ENCODE data around the gene PSAPL1.

DNA sequence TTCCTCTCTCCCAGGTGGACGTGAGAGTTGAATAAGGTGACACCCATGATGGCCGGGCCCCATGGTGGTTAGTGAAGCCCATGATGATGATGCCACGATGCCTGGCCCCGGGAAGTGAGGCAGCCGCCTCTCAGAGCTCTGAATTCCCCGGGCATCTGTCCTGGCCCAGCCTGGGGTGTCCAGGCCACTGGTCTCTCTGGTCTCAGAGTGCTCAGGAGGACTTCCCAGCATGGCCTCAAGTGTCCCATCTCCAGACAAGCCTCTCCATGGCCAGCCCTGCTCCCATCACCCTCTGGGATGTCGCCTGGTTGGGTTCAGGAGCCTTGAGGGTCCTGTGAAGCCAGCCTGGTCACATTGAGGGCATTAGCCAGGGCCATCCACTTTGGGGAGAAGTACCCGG is 24.7 kb upstream of the PSAPL1 start:
- no peak for TF ChIP-seq EZH2 (IDR thresholded peaks at IDR 0.05; ENCODE audit: insufficient read depth, poor library complexity, severe bottlenecking)
- TF ChIP-seq EZH2phosphoT487 (IDR thresholded peaks at IDR 0.05; ENCODE audit: insufficient read depth, low read depth), result no peak
